ENCODE results near the gene DNAJC5. TPM values are rescaled to one million over a fixed set of nuclear protein-coding genes. Genes with fewer than 3 reads are reported as not detected.
"Not testable (repeated sequence)": the region's sequence is repeated elsewhere in the genome, so short reads cannot be mapped to it uniquely, and the experiment has no call there.

DNAJC5 gene
- total RNA-seq, 2 experiments from 2014 or later: 30.1 to 34.3 TPM

DNA sequence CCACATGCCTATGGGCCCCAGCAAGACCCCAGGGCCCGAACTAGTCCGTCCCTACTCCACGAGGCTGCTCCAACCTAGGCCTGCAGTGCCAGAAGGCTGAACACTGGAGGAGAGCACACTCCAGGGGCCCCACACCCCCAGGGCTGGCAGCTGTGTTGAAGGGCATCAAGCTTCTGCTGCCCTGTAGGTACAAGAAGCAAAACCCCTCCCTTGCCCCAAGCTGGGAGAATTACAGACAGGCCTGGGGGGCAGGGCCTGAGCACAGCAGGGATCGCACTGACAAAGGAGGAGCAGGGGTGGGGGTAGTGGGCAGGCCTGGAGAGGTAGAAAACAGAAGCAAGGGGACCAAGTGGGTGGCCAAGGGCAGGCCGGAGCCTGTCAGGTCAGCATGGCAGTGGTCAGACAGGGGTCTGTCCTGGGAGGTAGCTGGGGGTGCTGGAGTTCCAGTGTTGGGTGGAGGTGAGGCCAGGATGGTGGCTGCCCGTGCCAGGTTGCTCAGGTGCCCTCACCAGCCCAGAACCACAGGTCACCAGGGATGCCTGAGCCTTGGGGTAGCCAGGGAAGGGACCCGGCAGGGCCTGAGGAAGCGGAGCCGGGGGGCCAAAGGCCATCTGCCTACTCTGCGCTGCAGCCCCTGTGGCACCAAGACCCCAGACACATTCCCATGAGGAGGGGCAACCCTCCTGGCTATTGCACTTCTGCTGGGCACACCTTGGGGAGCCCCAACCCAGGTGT, 64.2 kb downstream of the DNAJC5 start:
- no peak overlapping the region for H3K4me3 Mint-ChIP-seq
- peaks cover 2% of the 10 kb centered on the region for H3K36me3 Mint-ChIP-seq (ENCODE audit: low read depth)
- no peak for DNase-seq
- H3K27ac Mint-ChIP-seq: no peak overlapping the region
- no peaks in the 10 kb centered on the region for H3K27me3 Mint-ChIP-seq
- ChIA-PET CTCF (interaction anchor here (0.7 kb wide), 1 partner anchor 421 kb away, joined by 3 read pairs; the partner anchor contains the start of gene PTK6), POLR2A (interaction anchor here (0.6 kb wide), 1 partner anchor 251 kb away, joined by 3 read pairs; the partner anchor contains the start of genes ARFRP1 and ZGPAT)
- no peaks in the 10 kb centered on the region for H3K9me3 Mint-ChIP-seq (ENCODE audit: low read depth)
- intact Hi-C loops (cut with DNase I, micrococcal nuclease): loop anchor here (5.0 kb wide), 2 partner anchors 332 to 422 kb away; partner anchors contain the start of genes PTK6 (in 2 of the 2) and GMEB2 (in 1 of the 2)
- peaks cover 27% of the 10 kb centered on the region for H3K4me1 Mint-ChIP-seq
- no peak for ATAC-seq

DNA sequence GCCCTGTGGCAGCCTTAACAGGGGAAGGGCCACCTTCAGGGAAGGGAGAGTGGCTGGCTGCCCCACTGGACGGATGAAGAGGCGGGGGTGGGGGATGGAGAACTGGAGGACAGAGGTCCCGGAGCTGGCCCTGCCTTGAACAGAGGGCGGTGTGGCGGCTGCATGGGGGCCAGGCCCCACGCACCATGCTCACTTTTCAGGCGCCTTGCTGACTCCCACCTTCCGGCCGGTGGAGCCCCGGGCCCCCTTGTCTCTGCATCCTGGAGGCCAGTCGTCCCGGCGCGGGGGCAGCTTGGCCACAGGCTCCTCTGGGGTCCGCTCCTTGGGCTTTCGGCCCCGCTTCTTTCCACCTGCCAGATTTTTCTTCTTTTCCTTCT, 64.8 kb downstream of the DNAJC5 start:
- H3K4me1 Mint-ChIP-seq: peaks cover 22% of the 10 kb centered on the region
- H3K36me3 Mint-ChIP-seq (ENCODE audit: low read depth): peaks cover 2% of the 10 kb centered on the region
- no peak for ATAC-seq
- intact Hi-C loops (cut with DNase I, micrococcal nuclease): loop anchor here (5.0 kb wide), 2 partner anchors 332 to 422 kb away; partner anchors contain the start of genes PTK6 (in 2 of the 2) and GMEB2 (in 1 of the 2)
- CTCF ChIA-PET: interaction anchor here (1.0 kb wide), 1 partner anchor 20 kb away, joined by 3 read pairs; the partner anchor contains the start of gene SAMD10
- no peak overlapping the region for H3K4me3 Mint-ChIP-seq
- no peak for DNase-seq
- H3K27me3 Mint-ChIP-seq: no peaks in the 10 kb centered on the region
- no peaks in the 10 kb centered on the region for H3K9me3 Mint-ChIP-seq (ENCODE audit: low read depth)
- POLR2A ChIA-PET: no interaction called here
- H3K27ac Mint-ChIP-seq: no peak overlapping the region

DNA sequence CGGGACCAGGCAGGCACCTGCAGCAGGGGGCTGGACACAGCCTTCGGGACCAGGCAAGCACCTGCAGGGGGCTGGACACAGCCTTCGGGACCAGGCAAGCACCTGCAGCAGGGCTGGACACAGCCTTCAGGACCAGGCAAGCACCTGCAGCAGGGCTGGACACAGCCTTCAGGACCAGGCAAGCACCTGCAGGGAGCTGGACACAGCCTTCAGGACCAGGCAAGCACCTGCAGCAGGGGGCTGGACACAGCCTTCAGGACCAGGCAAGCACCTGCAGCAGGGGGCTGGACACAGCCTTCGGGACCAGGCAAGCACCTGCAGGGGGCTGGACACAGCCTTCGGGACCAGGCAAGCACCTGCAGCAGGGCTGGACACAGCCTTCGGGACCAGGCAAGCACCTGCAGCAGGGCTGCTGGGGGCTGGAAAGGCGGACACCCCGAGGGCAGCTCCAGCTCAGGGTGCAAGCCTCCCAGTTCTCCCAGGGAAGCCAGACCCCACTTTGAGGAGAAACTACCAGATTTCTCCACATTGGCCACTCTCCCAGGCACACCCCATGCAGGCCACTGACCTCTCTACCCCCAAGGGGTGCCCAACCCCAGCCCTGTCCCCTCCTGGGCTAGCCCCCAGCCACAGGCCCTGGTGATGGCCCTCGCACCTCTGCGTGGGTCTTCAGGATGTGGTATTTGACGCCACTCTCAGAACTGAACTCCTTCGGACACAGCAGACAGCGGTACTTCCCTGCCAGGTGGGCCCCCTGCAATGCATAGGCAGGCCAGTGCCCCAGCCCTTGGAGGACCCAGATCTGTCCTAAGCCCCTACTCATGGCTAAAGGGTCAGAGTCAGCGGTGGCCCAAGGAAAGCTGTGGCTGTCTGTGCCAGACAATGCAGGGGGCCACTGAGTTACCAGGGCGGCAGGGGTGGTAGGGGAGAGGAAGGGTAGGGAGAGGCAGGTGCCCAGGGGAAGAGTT, 66.0 kb downstream of the DNAJC5 start:
- intact Hi-C loops (cut with DNase I, micrococcal nuclease); POLR2A ChIA-PET; DNase-seq; H3K9me3 Mint-ChIP-seq (ENCODE audit: low read depth); H3K4me3 Mint-ChIP-seq; H3K27ac Mint-ChIP-seq; H3K27me3 Mint-ChIP-seq; H3K36me3 Mint-ChIP-seq (ENCODE audit: low read depth); ATAC-seq: not testable (repeated sequence)
- CTCF ChIA-PET: interaction anchor here (0.6 to 1.0 kb wide), 2 partner anchors 13 to 18 kb away, joined by 3 to 4 read pairs; partner anchors contain the start of gene SAMD10
- H3K4me1 Mint-ChIP-seq: peaks cover 17% of the 10 kb centered on the region

DNA sequence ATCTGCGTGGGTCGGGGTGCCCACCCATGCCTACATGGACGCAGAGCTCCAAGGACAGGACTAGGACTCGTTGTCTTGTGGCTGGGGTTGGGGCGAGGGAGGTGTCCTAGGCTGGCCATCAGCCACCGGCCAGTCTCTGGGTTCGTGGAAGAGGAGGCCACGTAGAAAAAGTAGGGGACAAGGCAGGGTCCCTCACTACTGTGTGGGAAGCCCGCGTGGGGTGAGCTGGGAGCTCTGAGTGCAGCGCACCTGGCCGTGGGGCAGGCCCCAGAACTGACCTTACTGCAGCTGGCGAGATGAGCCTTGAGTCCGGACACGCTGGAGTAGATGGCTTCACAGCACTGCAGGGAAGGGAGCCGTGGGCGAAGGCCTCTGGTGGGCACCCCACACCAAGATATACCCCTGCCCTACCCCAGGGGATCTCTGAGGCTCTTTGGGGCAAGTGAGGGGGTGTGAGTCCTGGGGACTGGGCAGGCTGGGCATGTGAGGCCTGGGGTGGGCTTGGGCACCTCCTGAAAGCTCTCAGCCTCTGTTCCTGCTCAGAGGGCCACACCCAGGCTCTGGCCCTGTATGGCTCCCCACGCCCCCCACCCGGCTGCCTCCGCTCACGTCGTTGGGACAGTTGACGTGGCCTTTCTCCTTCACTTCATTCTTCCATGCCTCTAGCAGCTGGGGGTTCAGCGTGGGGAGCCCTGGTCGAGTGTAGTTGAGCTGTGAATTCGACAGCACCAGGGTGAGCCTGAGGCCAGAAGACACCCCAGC, 66.9 kb downstream of the DNAJC5 start:
- CTCF ChIA-PET: no interaction called here
- no peaks in the 10 kb centered on the region for H3K27me3 Mint-ChIP-seq
- no peak overlapping the region for H3K27ac Mint-ChIP-seq
- no peak overlapping the region for H3K4me3 Mint-ChIP-seq
- H3K4me1 Mint-ChIP-seq: peaks cover 15% of the 10 kb centered on the region
- no peak for DNase-seq
- H3K9me3 Mint-ChIP-seq (ENCODE audit: low read depth): no peaks in the 10 kb centered on the region
- no peak for ATAC-seq
- peaks cover 7% of the 10 kb centered on the region for H3K36me3 Mint-ChIP-seq (ENCODE audit: low read depth)
- intact Hi-C loops (cut with DNase I, micrococcal nuclease): no loop called here
- POLR2A ChIA-PET: no interaction called here

DNA sequence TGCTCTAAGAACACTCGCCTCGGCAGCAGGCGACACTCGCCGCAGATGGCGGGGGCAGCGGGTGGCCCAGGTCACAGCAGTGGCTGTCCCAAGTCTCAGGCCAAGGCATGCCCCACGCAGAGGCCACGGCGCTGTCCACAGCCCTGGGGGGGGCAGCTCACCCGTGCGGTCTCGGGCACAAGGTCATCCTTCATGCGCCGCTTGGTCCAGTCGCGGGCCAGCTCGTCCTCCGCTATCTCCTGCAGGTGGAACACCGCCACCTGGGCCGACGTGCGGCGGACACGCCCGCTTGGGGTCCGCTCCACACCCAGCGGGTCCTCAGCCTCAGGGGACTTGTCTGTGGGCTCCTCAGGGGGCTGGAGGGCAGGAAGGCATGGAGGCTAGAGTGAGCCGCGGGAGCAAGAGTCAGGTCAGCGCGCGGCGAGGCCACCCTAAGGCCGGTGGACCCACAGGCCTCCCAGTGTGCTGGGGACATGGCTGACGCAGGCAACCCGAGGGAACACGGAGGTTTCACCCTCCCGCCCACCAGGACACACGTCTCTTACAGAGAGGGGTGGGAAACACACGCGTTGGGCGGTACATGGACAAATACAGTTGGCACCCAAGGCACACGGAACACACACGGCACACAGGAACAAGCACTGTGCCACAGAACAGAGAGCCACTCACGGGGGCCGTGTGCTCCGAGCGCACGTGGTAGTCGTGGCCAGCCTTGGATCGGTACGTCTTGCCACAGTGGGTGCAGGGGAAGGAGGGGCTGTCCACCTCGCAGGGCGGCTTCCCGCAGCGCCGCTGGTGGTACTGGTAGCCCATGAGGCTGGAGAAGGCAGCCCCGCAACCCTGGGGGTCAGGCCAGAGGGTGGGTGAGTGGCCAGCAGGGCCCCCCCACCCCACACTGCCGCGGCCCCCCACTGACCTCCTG, 67.8 kb downstream of the DNAJC5 start:
- peaks cover 7% of the 10 kb centered on the region for H3K36me3 Mint-ChIP-seq (ENCODE audit: low read depth)
- DNase-seq: no peak
- peaks cover 9% of the 10 kb centered on the region for H3K4me1 Mint-ChIP-seq
- H3K27ac Mint-ChIP-seq: no peak overlapping the region
- intact Hi-C loops (cut with DNase I, micrococcal nuclease): no loop called here
- POLR2A ChIA-PET: no interaction called here
- ATAC-seq: no peak
- no peaks in the 10 kb centered on the region for H3K27me3 Mint-ChIP-seq
- no peaks in the 10 kb centered on the region for H3K9me3 Mint-ChIP-seq (ENCODE audit: low read depth)
- CTCF ChIA-PET: no interaction called here
- no peak overlapping the region for H3K4me3 Mint-ChIP-seq

DNA sequence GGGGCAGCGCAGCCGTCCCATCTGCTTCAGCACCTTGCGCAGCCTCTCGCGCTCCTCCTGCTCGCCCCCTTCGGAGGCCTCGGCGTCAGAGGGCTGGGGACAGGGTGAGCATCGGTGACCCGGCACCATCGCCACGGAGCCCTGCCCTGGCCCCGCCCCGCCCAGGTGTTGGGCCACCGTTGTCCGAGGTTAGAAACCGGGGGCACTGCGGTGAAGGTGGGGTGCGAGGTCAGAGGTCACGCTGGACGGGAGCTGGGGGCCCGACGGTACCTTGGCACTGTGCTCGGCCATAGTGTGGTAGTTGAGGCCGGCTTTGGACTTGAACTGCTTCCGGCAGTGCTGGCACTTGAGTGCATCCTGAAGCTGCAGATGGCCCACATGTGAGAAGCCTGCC, 68.4 kb downstream of the DNAJC5 start:
- H3K27me3 Mint-ChIP-seq: no peaks in the 10 kb centered on the region
- peaks cover 5% of the 10 kb centered on the region for H3K4me1 Mint-ChIP-seq
- intact Hi-C loops (cut with DNase I, micrococcal nuclease): no loop called here
- no peak overlapping the region for H3K4me3 Mint-ChIP-seq
- CTCF ChIA-PET: no interaction called here
- H3K27ac Mint-ChIP-seq: no peak overlapping the region
- POLR2A ChIA-PET: no interaction called here
- no peak for ATAC-seq
- no peak for DNase-seq
- peaks cover 7% of the 10 kb centered on the region for H3K36me3 Mint-ChIP-seq (ENCODE audit: low read depth)
- H3K9me3 Mint-ChIP-seq (ENCODE audit: low read depth): no peaks in the 10 kb centered on the region

DNA sequence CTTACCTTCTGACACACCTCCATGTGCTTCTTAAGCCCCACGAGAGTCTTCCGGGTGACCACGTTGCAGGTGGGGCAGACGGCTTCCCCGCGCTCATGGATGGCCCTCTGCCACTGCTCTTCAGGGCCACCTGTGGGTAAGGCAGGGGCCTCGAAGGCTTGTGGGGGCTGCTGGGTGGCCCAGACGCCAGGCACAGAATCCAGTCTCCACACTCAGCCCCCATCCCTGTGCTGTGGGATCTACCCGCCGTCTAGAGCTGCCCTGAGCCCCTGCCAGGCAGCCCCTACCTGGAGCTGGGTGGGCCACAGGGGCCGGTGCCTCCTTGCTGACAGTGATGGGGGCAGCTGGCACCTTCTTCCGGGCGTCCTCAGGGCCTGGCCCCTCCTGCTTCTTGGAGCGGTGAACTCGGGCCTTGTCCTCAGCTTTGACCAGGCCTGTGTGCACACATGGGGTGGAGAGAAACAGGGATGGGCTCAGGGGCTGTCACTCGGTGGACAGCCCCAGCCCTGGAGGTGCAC, 68.9 kb downstream of the DNAJC5 start:
- POLR2A ChIA-PET: no interaction called here
- H3K36me3 Mint-ChIP-seq (ENCODE audit: low read depth): peaks cover 7% of the 10 kb centered on the region
- ATAC-seq: no peak

DNA sequence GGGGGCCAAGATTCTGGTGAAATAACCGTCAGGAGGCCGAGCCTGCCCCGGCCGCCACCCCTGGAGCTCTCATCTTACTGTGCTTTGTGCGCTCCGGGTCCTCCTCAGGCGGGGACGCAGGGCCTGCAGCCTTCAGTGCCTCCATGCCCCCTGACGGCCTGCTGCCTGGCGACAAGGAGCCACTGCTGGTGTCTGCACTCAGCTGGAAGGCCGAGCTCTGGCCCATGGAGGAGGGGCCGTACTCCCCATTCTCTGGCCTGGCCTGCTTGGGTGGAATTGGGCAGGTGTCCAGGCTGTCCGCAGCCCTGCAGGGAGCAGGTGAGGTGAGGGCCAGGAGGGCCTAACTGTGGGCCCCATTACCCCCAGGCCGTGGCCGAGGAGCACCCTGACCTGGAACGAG, 69.5 kb downstream of the DNAJC5 start:
- H3K27ac Mint-ChIP-seq: no peak overlapping the region
- intact Hi-C loops (cut with DNase I, micrococcal nuclease): no loop called here
- peaks cover 7% of the 10 kb centered on the region for H3K36me3 Mint-ChIP-seq (ENCODE audit: low read depth)
- H3K4me3 Mint-ChIP-seq: no peak overlapping the region
- H3K27me3 Mint-ChIP-seq: no peaks in the 10 kb centered on the region
- H3K4me1 Mint-ChIP-seq: peaks cover 9% of the 10 kb centered on the region
- POLR2A ChIA-PET: no interaction called here
- CTCF ChIA-PET: interaction anchor here (0.6 kb wide), 1 partner anchor 111 kb away, joined by 3 read pairs; no protein-coding TSS in a partner anchor
- DNase-seq (peak; percentile 4), ATAC-seq (no peak)
- H3K9me3 Mint-ChIP-seq (ENCODE audit: low read depth): no peaks in the 10 kb centered on the region

More for the DNA sequence above, 68.9 kb downstream of the DNAJC5 start:
- Mint-ChIP-seq H3K27me3 (no peaks in the 10 kb centered on the region), H3K9me3 (ENCODE audit: low read depth) (no peaks in the 10 kb centered on the region), H3K4me1 (peaks cover 8% of the 10 kb centered on the region), H3K27ac (no peak overlapping the region), H3K4me3 (no peak overlapping the region)
- intact Hi-C loops (cut with DNase I, micrococcal nuclease): no loop called here
- DNase-seq: no peak
- CTCF ChIA-PET: no interaction called here

DNA sequence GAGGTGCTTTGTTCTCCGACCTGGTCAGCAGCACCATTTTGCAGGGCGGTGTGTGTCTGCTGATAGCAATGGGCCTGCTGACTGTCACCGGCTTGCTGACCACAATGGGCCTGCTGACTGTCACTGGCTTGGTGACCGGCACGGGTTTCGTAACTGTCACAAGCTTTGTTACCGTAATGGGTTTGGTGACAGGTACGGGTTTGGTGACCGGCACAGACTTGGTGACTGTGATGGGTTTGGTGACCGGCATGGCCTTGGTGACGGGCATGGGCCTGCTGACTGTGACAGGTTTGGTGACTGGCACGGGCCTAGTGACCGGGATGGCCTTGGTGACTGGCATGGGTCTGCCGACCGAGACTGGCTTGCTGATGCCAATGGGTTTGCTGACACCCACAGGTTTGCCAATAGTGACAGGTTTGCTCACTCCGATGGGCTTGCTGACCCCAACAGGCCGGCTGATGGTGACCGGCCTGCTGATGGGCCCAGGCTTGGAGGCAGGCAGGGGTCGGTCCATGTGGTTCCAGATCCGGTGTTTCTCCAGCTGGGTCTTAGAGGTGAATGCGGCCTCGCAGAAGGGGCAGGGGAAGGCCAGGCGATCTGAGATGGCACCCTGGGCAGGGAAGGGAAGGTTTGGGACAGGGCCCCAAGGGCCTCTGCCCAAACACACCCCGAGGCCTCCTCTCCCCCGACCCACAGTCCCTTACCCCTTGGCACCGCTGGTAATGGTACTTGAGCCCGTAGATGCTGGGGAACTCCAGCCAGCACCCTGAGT, 71.4 kb downstream of the DNAJC5 start:
- no peaks in the 10 kb centered on the region for H3K9me3 Mint-ChIP-seq (ENCODE audit: low read depth)
- intact Hi-C loops (cut with DNase I, micrococcal nuclease): no loop called here
- peak; percentile 3 for DNase-seq
- peaks cover 5% of the 10 kb centered on the region for H3K36me3 Mint-ChIP-seq (ENCODE audit: low read depth)
- peaks cover 9% of the 10 kb centered on the region for H3K4me1 Mint-ChIP-seq
- ChIA-PET POLR2A (no interaction called here), CTCF (interaction anchor here (1.0 kb wide), 1 partner anchor 13 kb away, joined by 3 read pairs; the partner anchor contains the start of gene SAMD10)
- H3K27ac Mint-ChIP-seq: no peak overlapping the region
- no peaks in the 10 kb centered on the region for H3K27me3 Mint-ChIP-seq
- no peak for ATAC-seq
- no peak overlapping the region for H3K4me3 Mint-ChIP-seq

DNA sequence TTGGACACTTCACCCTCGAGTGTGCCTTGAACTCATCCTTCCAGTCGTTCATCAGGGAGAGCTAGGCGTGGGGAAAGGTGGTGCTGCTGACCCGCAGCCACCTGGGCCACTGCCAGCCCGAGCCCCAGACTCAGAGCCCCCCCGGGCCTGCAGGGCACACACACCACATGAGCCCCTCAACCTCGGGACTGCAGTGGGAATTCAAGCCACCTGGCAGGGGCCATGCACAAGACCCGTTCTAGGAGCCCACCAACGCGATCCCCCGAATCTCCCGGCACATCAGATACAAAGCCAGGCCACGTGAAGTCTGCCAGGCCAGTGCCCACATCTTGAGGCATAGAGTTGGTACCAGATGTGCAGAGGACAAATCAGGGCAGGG, 72.0 kb downstream of the DNAJC5 start:
- intact Hi-C loops (cut with DNase I, micrococcal nuclease): no loop called here
- POLR2A ChIA-PET: no interaction called here
- no peaks in the 10 kb centered on the region for H3K27me3 Mint-ChIP-seq
- peaks cover 5% of the 10 kb centered on the region for H3K36me3 Mint-ChIP-seq (ENCODE audit: low read depth)
- CTCF ChIA-PET: interaction anchor here (1.0 kb wide), 1 partner anchor 13 kb away, joined by 3 read pairs; the partner anchor contains the start of gene SAMD10
- peaks cover 9% of the 10 kb centered on the region for H3K4me1 Mint-ChIP-seq
- DNase-seq (no peak), ATAC-seq (no peak)
- no peak overlapping the region for H3K4me3 Mint-ChIP-seq
- H3K9me3 Mint-ChIP-seq (ENCODE audit: low read depth): no peaks in the 10 kb centered on the region
- H3K27ac Mint-ChIP-seq: no peak overlapping the region

Data from activated CD4-positive, alpha-beta T cell treated with anti-CD3 and anti-CD28 coated beads for 36 hours (primary cell).